SK-N-MC (cell line): ENCODE data around the gene CHST9.

Experiments used
- DNase-seq: peaks from one replicate; pipeline ENCODE4 v3.0.0-alpha.2; 2011; ENCODE audit warnings: low read depth, low spot score
- H3K27ac ChIP-seq: fragments of 200-600 bp; sonication (generic); 2 replicates; pipeline ENCODE4 v1.5.1; 2016; ENCODE audit warnings: mixed run types
- H3K36me3 ChIP-seq: fragments of 200-600 bp; sonication (generic); 2 replicates; pipeline ENCODE4 v1.6.1; 2017; ENCODE audit warnings: antibody characterized with exemption, low read length, mixed read lengths; ENCODE audit not compliant: insufficient read depth
- H3K4me3 ChIP-seq: fragments of 200-600 bp; sonication (generic); 2 replicates; pipeline ENCODE4 v1.5.1; 2016
- H3K9ac ChIP-seq: fragments of 200-600 bp; sonication (generic); 2 replicates; pipeline ENCODE4 v1.8.0; 2017; ENCODE audit warnings: mixed run types, mixed read lengths; ENCODE audit not compliant: insufficient read length
- H3K9me3 ChIP-seq: fragments of 200-600 bp; sonication (generic); 2 replicates; pipeline ENCODE4 v1.6.1; 2017; ENCODE audit warnings: low read depth, mild to moderate bottlenecking, antibody characterized with exemption, low read length, moderate library complexity, mixed read lengths
- EZH2 ChIP-seq: fragments of 200-600 bp; sonication (generic); IDR thresholded peaks from one replicate; pipeline ENCODE4 v1.6.1; 2017; ENCODE audit warnings: antibody characterized with exemption
- FOXP2 ChIP-seq: optimal IDR thresholded peaks from 2 replicates; pipeline ENCODE3; 2011; ENCODE audit warnings: mild to moderate bottlenecking, moderate library complexity; ENCODE audit not compliant: insufficient read depth; ENCODE audit errors: extremely low read length, control extremely low read depth
- POLR2AphosphoS5 ChIP-seq: IDR thresholded peaks from 2 replicates; pipeline ENCODE4 v1.6.1; 2012; ENCODE audit warnings: mild to moderate bottlenecking, low read depth, low read length, borderline replicate concordance

The CHST9 gene

DNA sequence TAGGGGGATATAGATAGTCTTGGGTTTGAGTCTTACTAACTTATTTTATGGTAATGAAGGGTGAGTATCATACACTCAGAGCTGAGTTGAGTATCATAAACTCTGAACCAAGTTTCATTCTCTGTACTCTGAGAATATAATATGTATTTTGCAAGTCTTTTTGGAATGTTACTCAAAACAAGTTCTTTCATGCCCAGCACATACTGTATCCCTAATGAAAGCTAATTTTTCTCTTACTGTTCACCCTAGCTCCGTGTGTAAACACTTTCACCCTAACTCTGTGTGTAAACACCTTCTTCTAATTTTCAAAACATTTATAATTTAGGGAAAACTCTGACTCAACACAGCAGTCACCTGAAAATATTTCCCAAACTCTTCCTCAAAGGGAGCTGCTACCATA, 29.7 kb upstream of the CHST9 start:
- H3K9ac ChIP-seq: no peak overlapping the region
- TF ChIP-seq POLR2AphosphoS5 (no peak), FOXP2 (no peak), EZH2 (no peak)
- H3K4me3 ChIP-seq: no peak overlapping the region
- DNase-seq: no peak
- no peaks in the 10 kb centered on the region for H3K9me3 ChIP-seq
- H3K27ac ChIP-seq: no peak overlapping the region
- no peaks in the 10 kb centered on the region for H3K36me3 ChIP-seq

DNA sequence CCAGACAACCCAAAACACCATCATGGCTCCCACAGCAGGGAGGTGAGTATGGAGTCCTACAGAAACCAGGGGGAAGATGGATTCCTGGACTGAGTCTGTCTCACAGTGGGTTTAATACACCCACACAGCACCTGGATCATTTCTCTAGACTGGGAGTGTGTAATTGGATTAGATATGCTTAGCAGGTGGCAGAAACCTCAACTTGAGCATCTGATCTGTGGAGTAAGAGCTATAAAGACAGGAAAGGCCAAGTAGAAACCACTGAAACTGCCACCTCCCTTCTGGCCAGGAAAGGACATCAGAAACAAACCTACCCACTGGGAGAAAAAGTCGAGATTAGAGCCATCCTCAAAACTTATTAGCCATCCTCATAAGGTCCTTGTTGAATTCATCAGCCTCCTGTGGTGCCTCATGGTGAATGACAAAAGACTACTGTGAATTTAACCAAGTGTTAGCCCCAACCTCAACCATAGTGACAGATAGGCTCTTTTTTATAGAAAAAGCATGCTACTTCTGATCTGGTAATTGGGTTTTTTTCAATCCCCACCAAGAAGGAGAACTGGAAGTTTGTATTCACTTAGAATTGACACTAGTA, 28.1 kb upstream of the CHST9 start:
- no peak for TF ChIP-seq EZH2
- TF ChIP-seq FOXP2: no peak
- no peak for TF ChIP-seq POLR2AphosphoS5
- DNase-seq: no peak
- Histone ChIP-seq H3K36me3 (no peaks in the 10 kb centered on the region), H3K9ac (no peak overlapping the region), H3K9me3 (no peaks in the 10 kb centered on the region), H3K27ac (no peak overlapping the region), H3K4me3 (no peak overlapping the region)

DNA sequence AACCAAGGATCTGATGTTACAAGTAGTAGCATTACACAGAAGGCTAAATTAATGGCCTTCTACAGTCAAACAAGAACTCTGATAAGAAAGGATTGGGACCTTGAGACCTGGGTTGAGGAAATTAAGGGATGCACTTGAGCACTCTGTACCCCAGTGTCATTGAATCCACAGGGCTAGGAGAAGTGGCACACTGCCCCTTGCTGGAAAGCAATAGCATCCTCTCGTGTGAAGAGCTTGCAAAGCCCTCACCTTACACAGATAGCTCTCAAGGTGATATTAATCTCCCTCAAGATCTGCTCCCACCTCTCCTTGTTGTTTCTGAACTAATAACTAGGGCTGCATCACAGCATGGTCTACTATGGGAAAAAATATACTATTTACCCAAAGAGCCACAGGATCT, 26.5 kb upstream of the CHST9 start:
- Histone ChIP-seq H3K27ac (no peak overlapping the region), H3K4me3 (no peak overlapping the region), H3K9ac (no peak overlapping the region), H3K36me3 (no peaks in the 10 kb centered on the region), H3K9me3 (no peaks in the 10 kb centered on the region)
- no peak for TF ChIP-seq FOXP2
- TF ChIP-seq EZH2: no peak
- no peak for DNase-seq

DNA sequence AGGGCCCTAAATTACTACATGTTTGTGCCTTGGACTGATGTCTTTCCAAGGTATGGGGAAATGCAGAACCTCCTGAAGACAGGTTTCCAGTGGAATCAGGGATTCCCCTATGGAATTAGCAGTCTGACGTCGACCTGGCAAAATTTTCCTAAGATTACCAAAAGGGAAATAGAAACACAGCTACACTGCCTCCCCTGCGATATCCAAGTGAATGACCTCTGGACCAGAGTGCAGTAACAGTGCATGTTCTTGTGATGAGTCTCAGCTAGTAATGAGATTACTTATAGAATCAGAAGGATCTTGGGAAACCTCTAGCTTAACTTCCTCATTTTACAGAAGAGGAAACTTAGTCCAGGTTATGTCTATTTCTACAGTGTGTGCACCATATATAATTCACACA, 21.3 kb upstream of the CHST9 start:
- Histone ChIP-seq H3K9me3 (no peaks in the 10 kb centered on the region), H3K36me3 (no peaks in the 10 kb centered on the region), H3K4me3 (no peak overlapping the region), H3K27ac (no peak overlapping the region), H3K9ac (no peak overlapping the region)
- no peak for DNase-seq
- TF ChIP-seq POLR2AphosphoS5 (no peak), FOXP2 (no peak), EZH2 (no peak)

DNA sequence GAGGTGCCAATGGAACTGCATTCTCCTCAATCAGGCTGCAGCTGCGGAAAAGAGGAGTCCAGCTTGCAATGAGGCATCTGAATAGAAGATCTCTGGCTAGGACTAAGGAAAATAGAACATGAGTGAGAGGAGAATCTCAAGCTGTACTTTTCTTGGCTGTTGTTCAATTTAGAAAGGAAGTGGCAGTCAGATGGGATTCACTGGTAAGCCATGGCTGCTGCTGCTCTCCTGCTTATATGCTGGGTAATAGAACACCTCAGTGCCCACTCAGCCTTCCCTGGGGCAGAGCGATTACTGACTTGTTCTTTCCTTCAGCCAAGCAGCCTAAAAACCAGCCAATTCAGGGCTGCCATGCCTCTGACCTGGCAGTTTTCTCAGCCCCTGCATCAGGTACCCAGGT, 17.6 kb upstream of the CHST9 start:
- Histone ChIP-seq H3K36me3 (no peaks in the 10 kb centered on the region), H3K4me3 (no peak overlapping the region), H3K27ac (no peak overlapping the region), H3K9me3 (no peaks in the 10 kb centered on the region), H3K9ac (no peak overlapping the region)
- TF ChIP-seq POLR2AphosphoS5 (no peak), FOXP2 (no peak), EZH2 (no peak)
- DNase-seq: no peak

DNA sequence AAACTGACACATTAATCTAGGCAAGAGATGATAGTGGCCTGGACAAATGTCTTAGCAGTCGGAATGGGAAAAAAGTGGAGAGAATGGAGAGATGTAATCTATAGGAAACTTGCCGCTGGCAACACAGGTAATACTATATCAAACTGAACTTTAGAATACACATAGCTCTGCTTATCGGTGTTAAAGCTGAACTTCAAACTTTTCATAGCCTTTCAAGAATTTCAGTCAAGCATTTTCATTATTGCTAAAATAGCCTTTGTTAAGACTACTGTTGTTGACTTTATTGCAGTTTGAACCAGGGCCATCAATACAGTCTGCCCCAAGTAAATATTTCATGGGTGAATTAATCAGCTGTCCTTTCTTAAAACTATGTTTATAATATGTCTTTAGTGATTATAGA, 12.9 kb upstream of the CHST9 start:
- Histone ChIP-seq H3K4me3 (no peak overlapping the region), H3K27ac (no peak overlapping the region), H3K9ac (no peak overlapping the region), H3K36me3 (no peaks in the 10 kb centered on the region), H3K9me3 (no peaks in the 10 kb centered on the region)
- DNase-seq: no peak
- TF ChIP-seq POLR2AphosphoS5: no peak

DNA sequence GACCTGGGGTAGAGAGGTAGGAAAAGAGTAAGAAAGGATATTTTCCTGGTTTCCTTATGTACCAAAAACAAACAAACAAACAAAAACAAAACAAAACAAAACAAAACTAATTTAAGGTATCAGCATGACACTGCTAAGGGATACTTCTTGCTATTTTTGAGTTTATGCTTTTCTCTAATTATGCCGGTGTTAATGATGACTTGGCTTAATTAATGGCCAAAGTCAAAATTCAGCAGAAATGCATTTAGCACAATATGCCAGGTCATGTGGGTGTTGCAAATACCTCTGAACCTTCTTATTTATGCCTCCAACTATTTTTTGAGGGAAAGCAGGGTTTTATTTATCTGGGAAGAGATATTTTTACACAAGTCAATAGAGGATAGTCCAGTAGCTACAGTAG, 3.2 kb upstream of the CHST9 start:
- Histone ChIP-seq H3K9ac (no peak overlapping the region), H3K36me3 (no peaks in the 10 kb centered on the region), H3K9me3 (no peaks in the 10 kb centered on the region), H3K4me3 (no peak overlapping the region), H3K27ac (no peak overlapping the region)
- no peak for DNase-seq
- TF ChIP-seq FOXP2 (no peak), EZH2 (no peak), POLR2AphosphoS5 (no peak)

DNA sequence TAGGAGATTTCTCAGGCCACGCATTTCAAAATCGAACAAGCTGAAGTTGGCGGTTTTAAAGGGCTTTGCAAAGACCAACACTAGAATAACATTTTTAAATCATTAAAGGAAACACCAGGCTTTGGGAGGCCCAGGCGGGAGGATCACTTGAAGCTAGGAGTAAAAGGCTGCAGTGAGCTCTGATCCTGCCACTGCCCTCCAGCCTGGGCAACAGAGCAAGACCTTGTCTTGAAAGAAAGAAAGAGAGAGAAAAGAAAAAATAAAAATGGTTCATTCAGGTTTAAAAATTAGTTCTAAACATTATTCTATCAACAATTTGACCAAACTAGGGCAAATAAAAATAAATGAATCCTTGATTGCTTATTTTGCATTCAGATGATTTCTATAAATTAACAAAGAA, 789 bp upstream of the CHST9 start:
- TF ChIP-seq EZH2: peak; percentile 72
- no peak for TF ChIP-seq POLR2AphosphoS5
- Histone ChIP-seq H3K4me3 (no peak overlapping the region), H3K9me3 (no peaks in the 10 kb centered on the region), H3K36me3 (no peaks in the 10 kb centered on the region), H3K27ac (no peak overlapping the region), H3K9ac (no peak overlapping the region)
- no peak for DNase-seq

DNA sequence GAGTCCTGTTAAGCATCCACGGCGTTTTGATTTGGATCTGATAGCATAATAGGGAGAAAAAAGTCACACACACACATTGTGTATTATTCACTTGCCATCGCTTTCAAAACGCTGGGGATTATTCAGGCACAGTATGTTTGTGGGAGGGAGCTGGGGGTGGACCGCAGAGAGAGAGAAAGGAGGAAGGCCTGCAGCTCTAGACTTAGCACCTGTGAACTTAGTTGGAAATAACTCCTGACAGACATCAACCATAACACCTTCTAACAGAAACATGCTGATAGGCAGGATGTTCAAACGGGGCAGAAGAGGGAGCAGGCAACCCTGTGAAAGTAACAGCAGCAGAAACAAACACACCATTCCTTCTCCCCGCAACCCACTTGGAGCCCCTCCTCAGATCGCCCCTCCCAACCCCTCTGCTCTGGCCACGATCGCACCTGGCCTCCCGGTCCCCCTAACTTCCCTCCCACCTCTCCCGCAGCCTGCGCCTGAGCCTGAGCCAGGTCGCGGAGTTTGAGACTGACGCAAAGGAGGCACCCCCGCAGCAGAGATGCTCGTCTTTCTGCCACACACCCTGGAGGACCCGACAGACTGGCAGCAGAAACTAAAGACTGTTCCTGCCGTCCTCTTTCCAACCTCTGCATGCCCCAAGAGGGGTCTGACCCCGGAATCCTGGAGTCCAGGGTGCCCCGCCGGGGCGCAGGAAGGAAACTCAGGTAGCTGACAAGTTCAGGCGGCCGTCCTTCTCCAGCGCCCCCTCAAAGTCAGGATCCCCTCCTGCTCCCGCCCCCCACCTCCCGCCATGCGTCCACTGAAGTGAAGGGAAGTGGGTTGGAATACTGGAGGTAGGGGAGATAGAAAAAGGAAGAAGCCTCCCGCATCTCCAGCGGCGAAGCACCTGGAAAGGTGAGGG, 738 bp downstream of the CHST9 start:
- DNase-seq: no peak
- no peaks in the 10 kb centered on the region for H3K9me3 ChIP-seq
- TF ChIP-seq EZH2: no peak
- TF ChIP-seq FOXP2: no peak
- TF ChIP-seq POLR2AphosphoS5: no peak
- no peak overlapping the region for H3K9ac ChIP-seq
- H3K4me3 ChIP-seq: no peak overlapping the region
- no peaks in the 10 kb centered on the region for H3K36me3 ChIP-seq
- no peak overlapping the region for H3K27ac ChIP-seq
